Stimulated activated naive B cell treated with anti-CD40 and anti-IgM and Interleukin-4, amounts not matched to agents 10 μg/mL and 1 μg/mL and 100 μg/mL, for 72 hours (primary cell): ENCODE measurements around the gene EMILIN1.
"Not testable (repeated sequence)": the region's sequence is repeated elsewhere in the genome, so short reads cannot be mapped to it uniquely, and the experiment has no call there.

Experiments
- ATAC-seq, 2 donors: fragments of 150-1000 bp; cut with Tn5 transposase; replicated peaks; 2 replicates each; pipeline ENCODE4 v1.10.0; 2021; ENCODE audit warnings: moderate library complexity in 1 of 2
- DNase-seq: peaks from one replicate; pipeline ENCODE4 v3.0.0; 2021
- H3K27ac Mint-ChIP-seq: one replicate; pipeline ENCODE4 v1.8.0; 2022; ENCODE audit warnings: mild to moderate bottlenecking, mixed read lengths
- H3K27me3 Mint-ChIP-seq, 2 donors: one replicate each; pipeline ENCODE4 v1.8.0; 2022; ENCODE audit warnings: mixed read lengths in 2 of 2
- H3K36me3 Mint-ChIP-seq, 2 donors: one replicate each; pipeline ENCODE4 v1.8.0; 2022; ENCODE audit warnings: mixed read lengths in 2 of 2, mild to moderate bottlenecking in 1 of 2
- H3K4me1 Mint-ChIP-seq, 2 donors: one replicate each; pipeline ENCODE4 v1.8.0; 2022; ENCODE audit warnings: mixed read lengths in 2 of 2, mild to moderate bottlenecking in 1 of 2
- H3K4me3 Mint-ChIP-seq, 2 donors: one replicate each; pipeline ENCODE4 v1.8.0; 2022; ENCODE audit warnings: mild to moderate bottlenecking in 2 of 2, mixed read lengths in 2 of 2, moderate library complexity in 1 of 2
- H3K9me3 Mint-ChIP-seq, 2 donors: one replicate each; pipeline ENCODE4 v1.8.0; 2022; ENCODE audit warnings: mixed read lengths in 2 of 2, mild to moderate bottlenecking in 1 of 2

The EMILIN1 gene

DNA sequence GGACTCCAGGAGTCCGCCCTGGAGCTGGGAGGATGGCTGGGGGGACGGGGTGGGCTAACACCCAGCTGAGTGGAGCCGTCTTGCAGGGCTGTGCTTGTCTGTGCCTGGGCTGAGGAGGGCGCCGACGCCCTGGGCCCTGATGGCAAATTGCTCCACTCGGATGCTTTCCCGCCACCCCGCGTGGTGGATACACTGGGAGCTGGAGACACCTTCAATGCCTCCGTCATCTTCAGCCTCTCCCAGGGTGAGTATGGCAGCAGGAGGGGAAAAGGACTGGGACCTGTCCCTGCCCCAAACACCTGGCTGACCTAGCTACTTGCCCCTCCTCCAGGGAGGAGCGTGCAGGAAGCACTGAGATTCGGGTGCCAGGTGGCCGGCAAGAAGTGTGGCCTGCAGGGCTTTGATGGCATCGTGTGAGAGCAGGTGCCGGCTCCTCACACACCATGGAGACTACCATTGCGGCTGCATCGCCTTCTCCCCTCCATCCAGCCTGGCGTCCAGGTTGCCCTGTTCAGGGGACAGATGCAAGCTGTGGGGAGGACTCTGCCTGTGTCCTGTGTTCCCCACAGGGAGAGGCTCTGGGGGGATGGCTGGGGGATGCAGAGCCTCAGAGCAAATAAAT is 21.0 kb downstream of the EMILIN1 start:
- no peak overlapping the region for H3K4me3 Mint-ChIP-seq
- H3K27me3 Mint-ChIP-seq, result peaks cover 4 to 6% of the 10 kb centered on the region in 2 donors
- peaks cover 17 to 19% of the 10 kb centered on the region in 2 donors for H3K4me1 Mint-ChIP-seq
- H3K27ac Mint-ChIP-seq, result no peak overlapping the region
- no peak for DNase-seq
- ATAC-seq, result no peak
- peaks cover 0 to 3% of the 10 kb centered on the region in 2 donors for H3K36me3 Mint-ChIP-seq
- no peaks in the 10 kb centered on the region for H3K9me3 Mint-ChIP-seq

DNA sequence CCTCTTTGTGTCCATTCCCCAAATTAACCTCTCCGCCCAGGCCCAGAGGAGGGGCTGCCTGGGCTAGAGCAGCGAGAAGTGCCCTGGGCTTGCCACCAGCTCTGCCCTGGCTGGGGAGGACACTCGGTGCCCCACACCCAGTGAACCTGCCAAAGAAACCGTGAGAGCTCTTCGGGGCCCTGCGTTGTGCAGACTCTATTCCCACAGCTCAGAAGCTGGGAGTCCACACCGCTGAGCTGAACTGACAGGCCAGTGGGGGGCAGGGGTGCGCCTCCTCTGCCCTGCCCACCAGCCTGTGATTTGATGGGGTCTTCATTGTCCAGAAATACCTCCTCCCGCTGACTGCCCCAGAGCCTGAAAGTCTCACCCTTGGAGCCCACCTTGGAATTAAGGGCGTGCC is 21.6 kb downstream of the EMILIN1 start:
- Mint-ChIP-seq H3K27ac (no peak overlapping the region), H3K36me3 (peaks cover 0 to 3% of the 10 kb centered on the region in 2 donors), H3K27me3 (peaks cover 4 to 6% of the 10 kb centered on the region in 2 donors)

DNA sequence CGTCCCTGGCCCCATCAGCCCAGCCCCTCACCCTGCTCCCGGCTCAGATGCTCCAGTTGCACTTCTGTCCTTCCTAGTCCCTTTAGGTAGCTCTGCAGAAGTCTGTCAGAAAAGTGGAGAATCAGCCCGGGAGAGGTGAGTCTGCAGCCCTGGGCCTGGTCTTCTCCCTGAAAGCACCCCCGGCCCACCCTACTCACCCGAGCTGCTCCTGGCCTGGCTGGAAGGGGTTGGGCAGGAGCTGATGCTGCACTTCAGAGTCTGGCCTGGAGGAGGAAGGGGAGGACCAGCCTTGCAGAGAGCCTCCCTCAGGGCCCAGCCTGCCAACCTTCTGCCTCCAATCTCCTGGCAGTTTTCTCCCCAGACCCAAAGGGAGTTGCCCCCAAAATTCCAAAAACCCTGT is 23.9 kb downstream of the EMILIN1 start:
- H3K27ac Mint-ChIP-seq, result no peak overlapping the region
- ATAC-seq, result no peak

More for the DNA sequence above, 21.6 kb downstream of the EMILIN1 start:
- no peaks in the 10 kb centered on the region for H3K9me3 Mint-ChIP-seq
- no peak for ATAC-seq
- H3K4me3 Mint-ChIP-seq, result no peak overlapping the region
- DNase-seq, result no peak
- H3K4me1 Mint-ChIP-seq, result peaks cover 17 to 19% of the 10 kb centered on the region in 2 donors

DNA sequence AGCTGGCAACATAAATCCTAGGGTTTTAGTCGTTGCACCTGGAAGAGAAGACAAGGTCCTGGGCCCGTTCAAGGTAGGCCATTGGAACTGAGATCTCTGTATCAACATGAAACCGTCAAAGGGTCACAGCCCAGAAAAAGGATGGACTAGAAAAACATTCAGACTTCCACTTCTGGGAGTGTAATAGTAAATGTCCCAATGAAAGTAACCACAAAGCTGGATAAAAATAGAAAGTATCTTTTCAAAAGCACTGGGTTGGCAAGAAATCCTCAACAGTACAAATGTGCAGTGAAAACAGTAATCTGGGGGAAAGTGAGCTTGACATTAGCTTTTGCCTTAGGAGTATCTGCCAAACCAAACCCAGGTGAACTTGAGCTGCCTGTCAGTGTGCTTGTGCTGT is 27.6 kb downstream of the EMILIN1 start:
- DNase-seq, result no peak

More for the DNA sequence above, 23.9 kb downstream of the EMILIN1 start:
- Mint-ChIP-seq H3K4me3 (no peak overlapping the region), H3K9me3 (no peaks in the 10 kb centered on the region), H3K4me1 (peaks cover 0 to 3% of the 10 kb centered on the region in 2 donors), H3K36me3 (peaks cover 0 to 3% of the 10 kb centered on the region in 2 donors), H3K27me3 (peaks cover 4 to 6% of the 10 kb centered on the region in 2 donors)
- DNase-seq, result no peak

DNA sequence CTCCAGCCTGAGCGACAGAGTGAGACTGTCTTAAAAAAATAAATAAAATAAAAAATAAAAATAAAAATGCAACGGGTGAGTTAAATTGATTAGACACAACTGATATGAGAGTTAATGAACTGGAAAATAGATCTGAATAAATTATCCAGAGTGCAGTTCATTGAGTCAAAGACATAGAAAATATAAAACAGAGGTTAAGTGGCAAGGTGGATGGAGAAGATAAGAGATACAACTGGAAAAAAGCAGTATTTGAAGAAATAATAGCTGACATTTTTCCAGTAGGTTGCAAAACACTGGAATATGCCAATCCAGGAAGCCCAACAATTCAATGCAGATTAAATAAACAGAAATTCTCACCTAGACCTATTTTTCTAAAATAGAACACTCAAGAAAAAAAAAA is 29.8 kb downstream of the EMILIN1 start:
- Mint-ChIP-seq H3K27me3 (peaks cover 4 to 6% of the 10 kb centered on the region in 2 donors), H3K4me1 (no peaks in the 10 kb centered on the region), H3K36me3 (no peaks in the 10 kb centered on the region), H3K9me3 (no peaks in the 10 kb centered on the region), H3K27ac (no peak overlapping the region), H3K4me3 (no peak overlapping the region)
- DNase-seq, result no peak
- ATAC-seq, result no peak

More for the DNA sequence above, 27.6 kb downstream of the EMILIN1 start:
- Mint-ChIP-seq H3K4me3 (no peak overlapping the region), H3K27me3 (peaks cover 4 to 6% of the 10 kb centered on the region in 2 donors), H3K27ac (no peak overlapping the region), H3K36me3 (no peaks in the 10 kb centered on the region), H3K9me3 (no peaks in the 10 kb centered on the region), H3K4me1 (no peaks in the 10 kb centered on the region)
- ATAC-seq, result no peak

DNA sequence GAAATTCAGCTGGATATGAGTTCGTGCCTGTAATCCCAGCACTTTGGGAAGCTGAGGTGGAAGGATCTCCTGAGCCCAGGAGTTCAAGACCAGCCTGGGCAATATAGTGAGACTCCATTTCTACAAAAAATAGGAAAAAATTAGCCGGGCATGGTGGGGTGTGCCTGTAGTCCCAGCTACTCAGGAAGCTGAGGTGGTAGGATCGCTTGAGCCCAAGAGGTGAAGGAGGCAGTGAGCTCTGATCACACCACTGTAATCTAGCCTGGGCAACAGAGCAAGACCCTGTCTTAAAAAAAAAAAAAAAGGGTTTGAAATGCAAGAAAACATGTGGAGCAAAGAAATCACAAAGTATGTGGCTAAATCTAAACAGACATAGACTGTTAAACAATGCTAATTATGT is 30.7 kb downstream of the EMILIN1 start:
- no peaks in the 10 kb centered on the region for H3K9me3 Mint-ChIP-seq
- ATAC-seq (no peak), DNase-seq (no peak)
- no peaks in the 10 kb centered on the region for H3K36me3 Mint-ChIP-seq
- no peak overlapping the region for H3K4me3 Mint-ChIP-seq
- H3K27me3 Mint-ChIP-seq, result peaks cover 1 to 4% of the 10 kb centered on the region in 2 donors
- H3K4me1 Mint-ChIP-seq, result no peaks in the 10 kb centered on the region
- no peak overlapping the region for H3K27ac Mint-ChIP-seq

DNA sequence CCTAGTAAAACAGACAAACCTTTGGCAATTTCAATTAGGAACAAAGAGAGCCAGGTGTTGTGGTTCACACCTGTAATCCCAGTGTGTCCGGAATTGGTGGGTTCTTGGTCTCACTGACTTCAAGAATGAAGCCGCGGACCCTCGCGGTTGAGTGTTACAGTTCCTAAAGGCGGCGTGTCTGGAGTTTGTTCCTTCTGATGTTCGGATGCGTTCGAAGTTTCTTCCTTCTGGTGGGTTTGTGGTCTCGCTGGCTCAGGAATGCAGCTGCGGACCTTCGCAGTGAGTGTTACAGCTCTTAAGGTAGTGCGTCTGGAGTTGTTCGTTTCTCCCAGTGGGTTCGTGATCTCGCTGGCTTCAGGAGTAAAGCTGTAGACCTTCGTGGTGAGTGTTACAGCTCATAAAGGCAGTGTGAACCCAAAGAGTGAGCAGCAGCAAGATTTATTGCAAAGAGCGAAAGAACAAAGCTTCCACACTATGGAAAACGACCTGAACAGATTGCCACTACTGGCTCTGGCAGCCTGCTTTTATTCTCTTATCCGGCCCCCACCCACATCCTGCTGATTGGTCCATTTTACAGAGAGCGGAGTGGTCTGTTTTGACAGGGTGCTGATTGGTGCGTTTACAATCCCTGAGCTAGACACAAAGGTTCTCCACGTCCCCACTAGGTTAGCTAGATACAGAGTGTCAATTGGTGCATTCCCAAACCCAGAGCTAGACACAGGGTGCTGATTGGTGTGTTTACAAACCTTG is 32.4 kb downstream of the EMILIN1 start:
- not testable (repeated sequence) for ATAC-seq, H3K9me3 Mint-ChIP-seq, DNase-seq, H3K4me1 Mint-ChIP-seq, H3K4me3 Mint-ChIP-seq, H3K36me3 Mint-ChIP-seq, H3K27ac Mint-ChIP-seq, H3K27me3 Mint-ChIP-seq

DNA sequence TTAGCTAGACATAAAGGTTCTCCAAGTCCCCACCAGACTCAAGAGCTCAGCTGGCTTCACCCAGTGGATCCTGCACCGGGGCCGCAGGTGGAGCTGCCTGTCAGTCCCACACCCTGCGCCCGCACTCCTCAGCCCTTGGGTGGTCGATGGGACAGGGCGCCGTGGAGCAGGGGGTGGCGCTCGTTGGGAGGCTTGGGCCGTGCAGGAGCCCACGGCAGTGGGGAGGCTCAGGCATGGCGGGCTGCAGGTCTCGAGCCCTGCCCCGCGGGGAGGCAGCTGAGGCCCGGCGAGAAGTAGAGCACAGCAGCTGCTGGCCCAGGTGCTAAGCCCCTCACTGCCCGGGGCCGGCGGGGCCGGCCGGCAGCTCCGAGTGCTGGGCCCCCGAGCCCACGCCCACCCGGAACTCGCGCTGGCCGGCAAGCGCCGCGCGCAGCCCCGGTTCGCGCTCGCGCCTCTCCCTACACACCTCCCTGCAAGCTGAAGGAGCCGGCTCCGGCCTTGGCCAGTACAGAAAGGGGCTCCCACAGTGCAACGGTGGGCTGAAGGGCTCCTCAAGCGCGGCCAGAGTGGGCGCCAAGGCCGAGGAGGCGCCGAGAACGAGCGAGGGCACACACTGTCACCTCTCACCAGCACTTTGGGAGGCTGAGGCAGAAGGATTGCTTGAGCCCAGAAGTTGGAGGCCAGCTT is 33.1 kb downstream of the EMILIN1 start:
- not testable (repeated sequence) for H3K4me1 Mint-ChIP-seq, H3K36me3 Mint-ChIP-seq, H3K9me3 Mint-ChIP-seq, DNase-seq, H3K27me3 Mint-ChIP-seq, H3K4me3 Mint-ChIP-seq, H3K27ac Mint-ChIP-seq, ATAC-seq

DNA sequence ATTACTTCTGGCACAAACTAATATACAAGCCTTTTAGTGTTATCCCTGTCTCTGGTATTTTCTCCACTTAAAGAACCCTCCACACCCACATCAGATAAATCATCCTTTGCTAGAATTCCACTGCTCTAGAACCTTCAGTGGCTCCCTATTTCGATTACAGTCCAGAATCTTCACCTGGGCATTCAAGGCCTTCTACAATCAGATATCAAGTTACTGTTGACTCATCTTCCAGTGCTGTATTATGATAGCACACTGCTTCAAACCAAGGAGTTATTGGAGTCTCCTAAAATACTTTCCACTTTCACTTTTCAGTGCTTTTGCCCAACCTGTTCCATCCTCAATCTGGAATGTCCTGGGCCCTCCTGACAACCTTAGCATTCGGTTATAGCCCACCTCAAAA is 37.1 kb downstream of the EMILIN1 start:
- peaks cover 0 to 2% of the 10 kb centered on the region in 2 donors for H3K36me3 Mint-ChIP-seq
- no peaks in the 10 kb centered on the region for H3K9me3 Mint-ChIP-seq
- H3K27ac Mint-ChIP-seq, result no peak overlapping the region
- no peak overlapping the region for H3K4me3 Mint-ChIP-seq
- DNase-seq (no peak), ATAC-seq (no peak)
- H3K27me3 Mint-ChIP-seq, result peaks cover 28 to 33% of the 10 kb centered on the region in 2 donors
- H3K4me1 Mint-ChIP-seq, result peaks cover 5 to 6% of the 10 kb centered on the region in 2 donors

DNA sequence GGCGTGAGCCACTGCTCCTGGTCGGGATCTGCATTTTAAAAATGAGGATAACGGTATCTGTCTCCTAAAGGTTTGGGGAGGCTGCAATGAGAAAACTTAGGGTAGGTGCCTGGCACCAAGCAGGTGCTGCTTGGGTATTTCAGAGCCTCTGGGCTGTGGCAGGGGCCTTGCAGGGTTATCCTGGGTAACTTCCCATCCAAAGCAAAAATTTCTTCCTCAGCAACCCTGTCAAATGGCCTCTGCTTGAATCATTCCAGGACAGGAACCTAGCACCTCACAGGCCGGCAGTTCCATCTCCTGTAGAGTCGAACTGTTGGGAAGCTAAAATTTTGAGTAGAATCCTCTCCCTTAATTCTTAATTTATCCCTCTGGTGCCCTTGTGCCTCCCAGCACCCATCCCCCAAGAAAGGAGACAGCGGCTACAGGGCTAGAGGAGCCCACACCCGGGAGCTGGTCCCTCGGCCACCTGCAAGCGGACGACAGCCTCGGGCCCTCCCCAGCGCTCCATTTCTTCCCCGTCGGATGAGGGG is 39.6 kb downstream of the EMILIN1 start:
- Mint-ChIP-seq H3K4me1 (peaks cover 6 to 8% of the 10 kb centered on the region in 2 donors), H3K36me3 (peaks cover 0 to 2% of the 10 kb centered on the region in 2 donors), H3K27me3 (peaks cover 33 to 39% of the 10 kb centered on the region in 2 donors), H3K4me3 (peak overlapping the region; percentile 55 to 58), H3K27ac (no peak overlapping the region), H3K9me3 (no peaks in the 10 kb centered on the region)
- DNase-seq (no peak), ATAC-seq (no peak)

DNA sequence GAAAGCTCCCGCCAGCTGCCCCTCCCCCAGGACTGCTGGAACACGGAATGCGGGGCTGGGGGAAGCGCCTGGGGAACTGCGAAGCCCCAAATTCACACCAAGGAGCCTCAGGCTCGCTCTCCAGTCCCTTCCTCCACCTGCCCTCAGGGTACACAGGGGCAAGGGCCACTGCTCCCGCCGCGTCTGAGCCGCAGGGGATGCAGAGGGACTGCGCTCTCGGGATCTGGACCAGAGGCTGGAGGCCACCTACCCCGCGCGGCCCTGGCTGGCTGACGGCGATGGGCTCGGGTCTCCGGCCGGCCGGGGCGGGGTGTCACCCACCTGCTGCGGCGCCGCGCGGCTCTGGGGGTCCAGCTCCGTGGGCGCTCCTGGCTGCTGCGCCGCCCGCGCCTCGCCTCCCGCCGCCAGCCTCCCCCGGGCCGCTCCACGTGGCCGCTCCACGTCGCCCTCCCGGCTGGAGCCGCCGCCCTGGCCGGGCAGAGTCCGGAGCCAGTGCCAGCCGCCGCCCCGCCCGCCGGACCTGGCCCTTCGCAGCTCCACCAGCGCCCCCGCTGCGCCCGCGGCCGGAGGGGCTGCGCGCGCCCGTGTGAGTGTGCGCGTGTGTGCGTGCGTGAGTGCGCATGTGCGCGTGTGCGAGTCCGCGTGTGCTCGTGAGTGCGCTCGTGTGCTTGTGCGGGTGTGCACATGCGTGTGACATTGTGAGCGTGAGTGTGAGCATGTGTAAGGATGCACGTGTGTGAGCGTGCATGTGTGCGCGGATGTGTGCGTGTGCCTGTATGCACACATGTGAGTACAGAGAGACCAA is 40.3 kb downstream of the EMILIN1 start, which contains the start of gene CGREF1:
Gene CGREF1 (minus strand): TSS at position 604 of the 805 bp plus-strand sequence. CDS start 14,762 bp downstream, outside the sequence.
- H3K36me3 Mint-ChIP-seq, result peaks cover 0 to 2% of the 10 kb centered on the region in 2 donors
- H3K27me3 Mint-ChIP-seq, result peaks cover 33 to 39% of the 10 kb centered on the region in 2 donors
- DNase-seq (no peak), ATAC-seq (peak; percentile 28 to 38)
- H3K4me3 Mint-ChIP-seq, result peak within 1 kb of the TSS; percentile 78 to 80
- H3K27ac Mint-ChIP-seq, result no peak within 1 kb of the TSS
- H3K9me3 Mint-ChIP-seq, result no peaks in the 10 kb centered on the region
- H3K4me1 Mint-ChIP-seq, result peaks cover 11 to 13% of the 10 kb centered on the region in 2 donors

DNA sequence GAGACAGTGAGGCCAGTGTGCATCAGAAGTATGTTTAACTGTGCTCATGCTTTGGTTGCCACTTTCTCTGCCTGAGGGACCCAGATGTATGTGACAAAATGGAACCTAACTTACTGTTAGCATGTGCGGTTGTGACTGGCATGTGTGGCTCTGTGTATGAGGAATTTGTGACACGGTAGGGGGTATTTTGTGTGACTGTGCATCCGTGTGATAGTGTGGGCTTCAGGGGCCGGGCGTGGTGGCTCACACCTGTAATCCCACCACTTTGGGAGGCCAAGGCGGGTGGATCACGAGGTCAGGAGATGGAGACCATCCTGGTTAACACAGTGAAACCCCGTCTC is 40.9 kb downstream of the EMILIN1 start:
- not testable (repeated sequence) for H3K9me3 Mint-ChIP-seq, H3K27ac Mint-ChIP-seq, DNase-seq, H3K36me3 Mint-ChIP-seq
- H3K27me3 Mint-ChIP-seq, result peaks cover 33 to 39% of the 10 kb centered on the region in 2 donors
- peaks cover 14 to 18% of the 10 kb centered on the region in 2 donors for H3K4me1 Mint-ChIP-seq
- peak in 1 of 2 donors; percentile 4 for ATAC-seq
- peak overlapping the region; percentile 78 to 80 for H3K4me3 Mint-ChIP-seq

DNA sequence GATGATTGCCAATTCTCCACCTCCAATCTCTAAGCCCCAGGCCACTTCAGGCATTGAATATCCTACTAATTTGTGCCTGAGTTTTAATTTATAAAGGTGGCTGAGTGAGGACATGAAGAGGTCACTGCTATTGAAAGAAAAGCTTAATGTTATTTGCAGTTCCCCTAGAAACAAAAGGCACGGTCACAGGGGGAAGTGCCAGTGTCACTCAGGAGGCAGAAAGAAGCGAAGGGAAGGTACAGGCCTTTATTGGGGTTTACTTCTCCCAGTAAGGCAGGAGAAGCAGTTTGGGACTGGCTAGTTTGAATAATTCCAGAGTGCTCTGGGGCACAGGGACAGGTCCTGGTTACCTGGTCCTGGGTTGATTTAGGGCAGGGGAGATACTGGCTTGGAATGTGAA is 43.5 kb downstream of the EMILIN1 start:
- ATAC-seq (no peak), DNase-seq (no peak)
- Mint-ChIP-seq H3K4me3 (no peak overlapping the region), H3K36me3 (peaks cover 0 to 2% of the 10 kb centered on the region in 2 donors), H3K4me1 (peaks cover 14 to 18% of the 10 kb centered on the region in 2 donors), H3K27ac (no peak overlapping the region), H3K27me3 (peaks cover 29 to 35% of the 10 kb centered on the region in 2 donors), H3K9me3 (no peaks in the 10 kb centered on the region)
